ENCODE results near the gene BIRC7.
"Not testable (repeated sequence)": the region's sequence is repeated elsewhere in the genome, so short reads cannot be mapped to it uniquely, and the experiment has no call there.

The BIRC7 gene

GRCh38 chr20:63206878-63207277 lies 28.8 kb upstream of the BIRC7 start:
- DNase-seq (ENCODE audit: low read depth, low spot score): no peak

DNA sequence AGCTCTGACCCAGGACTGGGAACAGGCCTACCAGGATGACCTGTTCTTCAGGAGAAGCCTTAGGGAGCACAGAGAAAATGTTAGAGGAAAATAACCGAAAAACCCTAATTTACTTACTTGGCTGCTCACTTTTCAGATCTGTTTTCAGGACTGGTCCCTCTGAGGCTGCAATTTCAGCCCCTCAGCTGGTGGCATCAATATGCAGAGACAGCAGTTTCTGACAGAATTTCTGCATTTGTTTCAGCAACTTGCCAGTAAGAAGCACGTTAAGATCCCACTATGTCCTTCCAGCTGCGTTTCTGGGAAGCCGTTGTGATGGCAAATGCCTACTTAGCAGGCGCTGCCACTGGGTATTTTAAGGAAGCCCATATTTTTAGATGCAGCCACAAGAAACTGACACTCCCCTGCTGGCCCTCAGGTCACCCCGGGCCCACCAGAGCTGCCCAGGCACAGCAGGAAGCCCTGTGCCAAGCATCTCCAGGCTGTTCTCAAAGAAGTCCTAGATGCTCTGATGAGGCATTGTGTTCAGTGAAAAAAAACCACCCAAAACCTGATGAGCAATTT lies 27.3 kb upstream of the BIRC7 start:
- DNase-seq (ENCODE audit: low read depth, low spot score): no peak

DNA sequence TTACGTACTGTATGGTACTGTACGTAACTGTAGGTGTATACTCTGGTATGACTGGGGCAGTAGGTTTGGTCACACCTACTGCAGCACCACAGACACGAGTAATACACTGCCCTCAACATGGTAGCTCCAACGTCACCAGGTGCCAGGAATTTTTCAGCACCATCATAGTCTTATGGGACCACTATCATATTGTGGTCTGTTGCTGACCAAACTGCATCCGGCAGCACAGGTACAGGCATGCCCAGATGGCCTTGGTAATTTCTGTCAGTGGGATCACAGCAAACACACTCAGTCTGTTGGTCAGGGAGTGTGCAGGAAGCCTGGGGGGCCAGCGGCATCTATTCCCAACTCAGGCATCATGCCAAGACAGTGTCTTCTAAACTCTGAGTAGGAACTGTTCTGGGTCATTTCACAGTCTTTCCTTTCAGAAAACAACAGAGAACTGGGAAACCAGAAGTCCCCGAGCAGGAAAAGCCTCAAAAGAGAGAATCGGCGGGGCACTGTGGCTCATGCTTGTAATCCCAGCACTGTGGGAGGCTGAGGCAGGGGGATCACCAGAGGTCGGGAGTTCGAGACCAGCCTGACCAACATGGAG lies 25.6 kb upstream of the BIRC7 start:
- DNase-seq (ENCODE audit: low read depth, low spot score): no peak

DNA sequence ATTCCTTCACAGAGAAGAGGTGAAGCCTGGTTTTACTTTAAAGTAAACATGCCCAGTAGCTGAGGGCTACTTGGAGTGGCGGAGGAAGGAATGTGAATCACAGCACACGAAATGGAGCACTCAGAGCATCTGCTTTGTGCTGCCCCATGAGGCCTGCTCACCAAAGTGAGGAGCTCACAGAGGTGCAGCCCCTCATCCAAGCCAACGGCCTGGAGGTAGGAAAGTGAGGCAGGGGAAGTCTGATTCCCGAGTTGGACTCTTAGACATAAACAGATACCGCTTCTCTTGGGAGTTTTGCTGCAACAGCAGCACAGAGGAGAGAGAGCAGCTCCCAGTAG lies 23.3 kb upstream of the BIRC7 start:
- no peak for DNase-seq (ENCODE audit: low read depth, low spot score)

DNA sequence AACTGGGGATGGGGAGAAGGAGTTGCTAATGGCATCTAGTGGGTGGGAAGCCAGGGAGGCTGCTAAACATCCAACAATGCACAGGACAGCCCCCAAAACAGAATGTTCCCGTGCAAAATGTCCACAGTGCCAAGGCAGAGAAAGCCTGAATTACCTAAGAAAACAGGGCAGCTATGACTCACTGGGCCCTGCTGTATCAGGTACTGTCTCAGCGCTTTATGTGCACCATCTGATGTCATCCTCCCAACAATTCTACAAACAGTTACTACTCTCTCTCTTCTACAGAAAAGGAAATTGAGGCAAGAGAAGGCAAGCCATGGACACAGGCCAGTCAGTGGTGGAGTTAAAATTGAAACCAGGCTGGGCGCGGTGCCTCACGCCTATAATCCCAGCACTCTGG lies 22.9 kb upstream of the BIRC7 start:
- no peak for DNase-seq (ENCODE audit: low read depth, low spot score)

DNA sequence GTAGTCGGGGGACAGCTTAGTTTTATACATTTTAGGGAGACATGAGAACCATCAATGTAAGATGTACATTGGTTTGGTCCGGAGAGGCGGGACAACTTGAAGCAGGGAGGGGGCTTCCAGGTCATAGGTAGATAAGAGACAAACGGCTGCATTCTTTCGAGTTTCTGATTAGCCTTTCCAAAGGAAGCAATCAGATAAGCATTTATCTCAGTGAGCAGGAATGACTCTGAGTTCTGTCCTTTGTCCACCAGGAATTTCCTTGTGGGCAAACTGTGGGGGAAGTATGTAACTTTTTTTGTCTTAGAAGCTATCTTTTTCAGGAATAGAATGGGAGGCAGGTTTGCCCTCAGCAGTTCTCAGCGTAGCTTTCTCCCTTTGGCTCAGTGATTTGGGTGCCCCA lies 21.2 kb upstream of the BIRC7 start:
- no peak for DNase-seq (ENCODE audit: low read depth, low spot score)

DNA sequence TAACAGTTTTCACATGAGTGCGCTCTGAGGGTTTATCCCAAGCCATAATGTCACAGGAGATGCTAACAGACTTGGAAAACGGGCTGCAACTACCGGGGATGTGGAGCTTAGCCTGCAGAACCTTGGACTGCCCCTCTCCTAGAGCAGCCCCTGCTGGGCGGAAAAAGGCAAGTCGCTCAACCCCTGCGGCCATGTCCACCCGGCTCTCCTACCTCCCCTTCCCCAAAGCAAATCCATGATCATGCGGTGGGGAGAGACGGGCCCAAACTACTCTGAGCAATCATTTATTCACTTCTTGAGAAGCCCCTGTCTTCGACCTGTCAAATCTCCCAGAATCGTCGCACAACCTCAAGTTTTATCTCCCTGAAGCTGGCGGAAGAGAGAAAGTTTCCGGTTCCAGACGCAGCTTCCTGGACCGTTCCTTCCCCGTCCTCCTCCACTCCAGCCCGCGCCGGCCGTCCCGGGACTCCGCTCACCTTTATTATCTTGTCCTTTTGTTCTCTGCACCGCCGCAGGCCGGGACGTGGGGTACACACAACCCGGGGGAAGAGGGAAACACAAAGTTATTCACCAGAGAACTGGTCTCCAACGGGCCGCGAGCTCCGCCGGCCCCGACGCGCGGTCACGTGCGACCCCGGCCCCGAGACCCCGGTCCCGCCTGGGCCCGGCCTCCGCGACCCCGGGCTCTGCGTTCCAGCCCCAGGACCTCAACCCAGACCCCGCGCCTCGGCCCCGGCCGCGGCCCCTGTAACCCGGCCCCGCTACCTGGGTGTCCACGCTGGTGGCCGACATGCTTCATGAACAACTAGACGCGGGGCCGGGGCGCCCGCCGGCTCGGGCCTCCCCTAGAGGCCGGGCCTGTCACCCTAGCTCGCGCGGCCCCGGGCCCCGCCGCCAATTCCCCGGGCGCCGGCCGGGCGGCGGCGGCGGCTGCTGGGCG lies 20.3 kb upstream of the BIRC7 start:
- no peak for DNase-seq (ENCODE audit: low read depth, low spot score)

DNA sequence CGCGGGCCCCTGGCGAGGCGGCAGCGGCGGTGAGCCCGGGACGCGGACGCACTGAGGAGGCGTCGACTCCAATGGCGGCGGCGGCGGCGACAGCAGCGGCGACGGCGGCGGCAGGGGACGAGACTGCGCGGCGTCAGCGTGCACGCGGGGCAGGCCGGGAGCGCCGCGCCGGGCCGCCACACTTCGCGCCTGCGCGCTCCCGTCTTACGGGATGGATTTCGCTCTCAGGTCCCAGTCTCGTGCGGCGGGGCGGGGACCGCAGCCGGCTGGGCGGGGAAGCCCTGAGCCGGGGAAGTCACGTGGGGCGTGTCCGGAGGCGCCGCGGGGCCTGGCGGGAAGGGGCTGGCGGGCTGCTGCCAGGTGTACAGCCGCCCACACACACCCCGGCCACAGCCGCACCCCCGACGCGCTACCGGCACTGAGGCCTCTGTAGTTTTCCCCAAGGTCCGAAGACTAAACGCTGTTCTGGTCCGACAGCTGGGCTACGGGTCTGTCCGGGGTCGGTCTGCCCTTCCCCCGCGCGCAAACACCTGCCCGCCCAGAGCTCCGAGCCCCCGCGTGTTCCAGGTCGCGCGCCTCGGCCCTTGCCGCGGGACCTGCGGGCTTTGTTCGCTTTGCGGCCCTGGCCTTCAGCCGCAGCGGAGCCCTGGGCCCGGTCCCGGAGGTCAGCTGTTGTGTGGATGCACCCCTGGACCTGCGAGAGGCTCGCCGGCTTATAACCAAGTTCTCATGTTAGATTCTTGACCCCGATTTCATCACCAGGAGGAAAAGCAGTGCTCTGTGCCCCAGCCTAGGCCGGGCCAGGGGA lies 19.5 kb upstream of the BIRC7 start, which contains the start of gene YTHDF1:
TSS of gene YTHDF1 (minus strand) at position 91 of the 808 bp plus-strand sequence. CDS start 239 bp downstream, outside the sequence.
- DNase-seq (ENCODE audit: low read depth, low spot score): peak; percentile 87

GRCh38 chr20:63216849-63217471 lies 18.7 kb upstream of the BIRC7 start:
- DNase-seq (ENCODE audit: low read depth, low spot score): no peak

GRCh38 chr20:63217706-63218105 lies 18.0 kb upstream of the BIRC7 start:
- no peak for DNase-seq (ENCODE audit: low read depth, low spot score)

DNA sequence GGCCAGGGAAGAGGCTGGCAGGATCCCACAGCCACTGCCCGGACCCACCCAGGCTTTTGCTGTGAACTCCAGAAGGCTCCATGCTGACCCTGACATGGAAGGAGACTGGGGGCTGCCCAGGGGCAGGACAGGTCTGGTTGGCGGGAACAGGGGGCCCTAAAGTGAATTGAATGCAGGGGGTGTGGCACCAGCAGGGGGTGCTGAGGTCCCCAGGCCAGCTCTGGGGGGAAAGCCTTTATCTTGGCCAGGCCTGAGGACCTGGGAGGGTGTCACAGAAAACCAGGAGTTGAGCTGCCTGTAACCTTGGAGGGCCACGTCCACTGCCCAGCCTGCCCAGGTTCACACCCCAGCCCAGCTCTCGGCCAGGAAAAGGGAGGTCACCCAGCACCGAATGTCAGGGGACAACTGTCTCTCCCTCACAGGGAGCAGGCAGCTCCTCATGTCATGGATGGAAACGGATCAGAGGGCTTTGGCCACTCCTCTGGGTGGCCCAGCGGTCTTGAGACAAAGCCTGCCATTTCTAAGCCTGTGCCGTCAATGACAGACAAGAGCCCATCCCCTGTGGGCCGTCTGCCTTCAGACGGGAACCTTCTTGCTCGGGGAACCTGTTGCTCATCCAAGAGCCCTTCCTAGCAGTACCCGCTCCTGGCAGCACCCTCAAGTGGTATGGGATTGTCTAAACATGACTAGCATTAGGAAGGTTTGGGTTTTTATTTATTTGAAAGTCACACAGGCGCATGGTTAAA lies 16.8 kb upstream of the BIRC7 start:
- no peak for DNase-seq (ENCODE audit: low read depth, low spot score)

GRCh38 chr20:63219447-63219821 lies 16.3 kb upstream of the BIRC7 start:
- DNase-seq (ENCODE audit: low read depth, low spot score): no peak

DNA sequence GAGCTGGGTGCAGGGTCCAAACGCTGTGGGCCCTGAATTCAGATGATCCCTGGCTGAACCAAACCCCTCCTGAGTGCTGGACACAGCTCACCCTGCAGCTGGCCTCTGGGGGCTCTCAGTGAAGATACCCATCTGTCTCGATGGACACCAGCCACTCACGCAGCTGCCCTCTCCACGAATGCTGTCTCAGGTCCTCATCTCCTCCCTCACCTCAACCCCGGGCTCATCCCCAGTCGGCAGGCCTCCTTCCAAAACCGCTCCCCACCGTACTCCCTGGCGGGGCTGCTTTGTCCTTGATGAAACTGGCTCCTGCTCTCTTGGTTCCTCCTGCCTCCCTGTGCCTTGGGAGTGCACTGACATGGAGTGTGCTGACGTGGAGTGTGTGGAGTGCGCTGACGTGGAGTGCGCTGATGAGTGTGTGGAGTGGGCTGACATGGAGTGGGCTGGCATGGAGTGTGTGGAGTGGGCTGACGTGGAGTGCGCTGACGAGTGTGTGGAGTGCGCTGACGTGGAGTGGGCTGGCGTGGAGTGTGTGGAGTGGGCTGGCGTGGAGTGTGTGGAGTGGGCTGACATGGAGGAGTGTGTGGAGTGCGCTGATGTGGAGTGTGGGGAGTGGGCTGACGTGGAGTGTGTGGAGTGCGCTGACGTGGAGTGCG lies 15.7 kb upstream of the BIRC7 start:
- no peak for DNase-seq (ENCODE audit: low read depth, low spot score)

- no peak for DNase-seq (ENCODE audit: low read depth, low spot score)
Measured at GRCh38 chr20:63220696-63221399, 14.9 kb upstream of the BIRC7 start.

GRCh38 chr20:63221400-63222053 lies 14.2 kb upstream of the BIRC7 start:
- DNase-seq (ENCODE audit: low read depth, low spot score): not testable (repeated sequence)

DNA sequence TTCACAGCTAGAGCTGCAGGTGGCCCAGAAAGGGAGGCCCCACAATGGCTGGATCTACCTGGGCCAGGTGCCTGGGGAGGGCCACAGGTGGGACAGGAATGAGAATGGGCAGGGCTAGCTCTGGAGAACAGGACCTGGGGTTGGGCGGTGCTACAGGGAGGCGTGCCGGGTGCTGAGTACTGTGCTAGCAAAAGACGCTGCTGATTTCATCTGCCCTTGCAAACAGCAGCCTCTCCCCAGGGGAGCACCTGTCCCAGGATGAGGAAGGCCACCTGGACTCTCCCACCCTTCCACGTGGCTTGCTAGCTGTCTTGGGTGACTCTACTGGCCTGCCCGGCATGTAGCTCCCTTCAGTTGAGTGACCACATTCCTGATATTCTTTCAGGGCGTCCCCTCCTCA lies 13.2 kb upstream of the BIRC7 start:
- DNase-seq (ENCODE audit: low read depth, low spot score): no peak

DNA sequence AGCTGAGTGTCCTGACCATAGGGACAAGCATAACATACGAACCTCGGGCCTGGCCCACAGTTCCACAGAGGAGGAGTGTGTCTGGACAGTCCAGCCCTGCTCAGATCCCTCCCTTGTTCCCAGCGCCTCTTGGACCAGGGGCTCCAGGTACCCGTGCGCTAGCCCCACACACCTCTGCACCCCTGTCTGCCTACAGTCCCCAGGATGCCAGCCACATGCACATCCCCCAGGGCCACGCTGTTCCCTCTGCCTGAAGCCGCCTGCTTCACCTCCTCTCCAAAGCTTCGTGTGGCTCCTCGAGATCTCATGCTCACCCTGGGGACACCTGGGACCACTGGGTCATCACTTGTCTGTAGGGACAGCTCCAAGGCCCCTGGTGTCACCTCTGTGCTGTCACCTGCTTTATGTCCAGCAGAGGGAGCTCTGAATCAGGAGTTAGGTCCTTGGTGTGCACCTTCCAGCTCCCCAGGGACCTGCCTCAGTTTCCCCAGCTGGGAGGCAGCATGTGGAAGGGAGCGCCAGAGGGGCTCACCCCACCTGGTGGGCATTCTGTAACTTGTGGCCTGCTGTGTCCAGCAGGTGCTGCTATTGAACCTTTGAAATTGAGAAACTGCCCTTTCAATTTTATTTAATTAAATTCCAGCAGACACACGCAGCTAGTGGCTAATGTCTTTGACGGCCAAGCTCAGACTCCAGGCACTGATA lies 12.4 kb upstream of the BIRC7 start:
- no peak for DNase-seq (ENCODE audit: low read depth, low spot score)

GRCh38 chr20:63223826-63224207 lies 11.9 kb upstream of the BIRC7 start:
- no peak for DNase-seq (ENCODE audit: low read depth, low spot score)

Measured in activated naive CD8-positive, alpha-beta T cell treated with anti-CD3 and anti-CD28 coated beads, Interleukin-2, amount 50 U/mL, for 16 hours (primary cell).